ENCODE results near the gene TRPC4.

DNA sequence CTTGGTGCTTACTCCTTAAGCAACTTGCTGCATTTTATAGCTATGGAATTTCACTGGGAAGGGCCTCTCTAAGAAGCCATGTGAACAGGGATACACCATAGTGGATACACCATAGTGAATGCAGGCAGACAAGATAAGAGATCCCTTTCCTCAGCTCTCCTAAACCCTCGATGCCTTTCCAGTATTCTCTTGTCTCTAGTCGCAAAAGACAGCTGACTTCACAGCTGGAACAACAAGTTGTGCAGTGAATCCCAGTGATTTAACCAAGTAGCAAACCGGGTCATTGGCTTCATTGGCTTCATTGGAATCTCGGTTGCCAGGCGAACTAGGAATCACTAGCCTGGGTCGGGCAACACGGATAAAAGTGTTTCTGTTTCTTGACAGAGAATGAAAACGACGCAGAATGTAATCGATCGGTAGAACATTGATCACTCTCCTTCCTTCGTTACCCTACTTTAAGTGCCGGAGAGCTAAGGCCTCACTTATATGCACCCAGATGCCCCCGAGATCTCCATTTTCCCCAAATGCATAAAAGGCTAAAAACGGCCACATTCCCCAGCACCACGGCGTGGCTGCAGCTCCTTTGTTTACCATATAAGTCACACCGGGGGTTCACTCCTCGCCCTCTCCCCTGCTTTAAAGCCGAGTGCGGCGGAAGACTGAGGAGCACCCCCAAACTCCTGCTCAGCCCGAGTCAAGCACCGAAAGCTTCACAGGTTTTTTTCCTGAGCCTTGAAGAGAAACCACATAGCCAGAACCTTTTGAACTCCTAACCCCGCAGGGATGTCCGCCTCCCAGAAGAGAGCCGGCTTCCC is 674 bp downstream of the TRPC4 start:
- TF ChIP-seq POLR2A (IDR thresholded peaks at IDR 0.05; ENCODE audit: low read depth, low read length) (no peak), CTCF (IDR thresholded peaks at IDR 0.05; ENCODE audit: extremely low read depth in 1 of 2, insufficient read depth in 1 of 2, low read depth in 1 of 2, low read length in 2 of 2) (no peak), POLR2AphosphoS5 (IDR thresholded peaks at IDR 0.05; ENCODE audit: insufficient read depth, low read depth, low read length) (no peak), EZH2 (IDR thresholded peaks at IDR 0.05; ENCODE audit: borderline replicate concordance, low read depth, low read length, severe bottlenecking) (no peak), GATA2 (IDR thresholded peaks at IDR 0.05; ENCODE audit: insufficient read depth, insufficient read length, low read depth, low read length) (no peak), MAX (IDR thresholded peaks at IDR 0.05; ENCODE audit: insufficient read depth, insufficient read length) (no peak), FOS (IDR thresholded peaks at IDR 0.05; ENCODE audit: borderline replicate concordance, insufficient read depth, low read length) (no peak), JUN (IDR thresholded peaks at IDR 0.05; ENCODE audit: borderline replicate concordance, insufficient read depth, insufficient read length, low read depth) (no peak)

All from endothelial cell of umbilical vein (primary cell).